Urothelium cell line (cell line): ENCODE measurements around the gene TRMT112.

Experiments
- DNase-seq: peaks from one replicate; pipeline ENCODE4 v3.0.0; 2011; ENCODE audit warnings: low spot score, mixed read lengths
- FAIRE-seq: peaks from 2 replicates; lab custom pipeline; 2011; peaks lifted over from hg19 to GRCh38; lab: Jason Lieb, UNC

The TRMT112 gene

GRCh38 chr11:64352099-64352994, 35.0 kb upstream of the TRMT112 start:
- DNase-seq (no peak), FAIRE-seq (no peak)

GRCh38 chr11:64351136-64351631, 33.8 kb upstream of the TRMT112 start:
- FAIRE-seq, result no peak

GRCh38 chr11:64349404-64349803, 32.0 kb upstream of the TRMT112 start:
- FAIRE-seq (no peak), DNase-seq (no peak)

More at GRCh38 chr11:64351136-64351631, 33.8 kb upstream of the TRMT112 start:
- no peak for DNase-seq

- DNase-seq, result no peak
- FAIRE-seq, result no peak
Measured at GRCh38 chr11:64349025-64349387, 31.6 kb upstream of the TRMT112 start.

- FAIRE-seq (no peak), DNase-seq (no peak)
Measured at GRCh38 chr11:64348383-64349024, 31.1 kb upstream of the TRMT112 start.

- DNase-seq (no peak), FAIRE-seq (no peak)
Measured at GRCh38 chr11:64347193-64347867, 30.0 kb upstream of the TRMT112 start.

- DNase-seq (no peak), FAIRE-seq (no peak)
Measured at GRCh38 chr11:64344787-64345186, 27.4 kb upstream of the TRMT112 start.

GRCh38 chr11:64343767-64344559, 26.6 kb upstream of the TRMT112 start:
- DNase-seq, result no peak
- no peak for FAIRE-seq

- DNase-seq, result no peak
Measured at GRCh38 chr11:64342869-64343745, 25.7 kb upstream of the TRMT112 start.

GRCh38 chr11:64341851-64342791, 24.8 kb upstream of the TRMT112 start:
- DNase-seq (peak; percentile 80), FAIRE-seq (no peak)

More at GRCh38 chr11:64342869-64343745, 25.7 kb upstream of the TRMT112 start:
- FAIRE-seq, result no peak

- DNase-seq (no peak), FAIRE-seq (no peak)
Measured at GRCh38 chr11:64341429-64341828, 24.1 kb upstream of the TRMT112 start.

GRCh38 chr11:64340671-64341335, 23.4 kb upstream of the TRMT112 start:
- no peak for FAIRE-seq
- DNase-seq, result no peak

GRCh38 chr11:64339754-64340408, 22.5 kb upstream of the TRMT112 start, which contains the start of gene CCDC88B:
Gene CCDC88B, plus strand, starts transcription at chr11:64340204. Its CDS starts 63 bp downstream, at chr11:64340267.
- DNase-seq (no peak), FAIRE-seq (no peak)

- FAIRE-seq, result no peak
- DNase-seq, result no peak
Measured at GRCh38 chr11:64339286-64339685, 21.9 kb upstream of the TRMT112 start.

- FAIRE-seq, result no peak
Measured at GRCh38 chr11:64338716-64339115, 21.4 kb upstream of the TRMT112 start.

GRCh38 chr11:64337538-64338249, 20.3 kb upstream of the TRMT112 start:
- no peak for FAIRE-seq
- no peak for DNase-seq

More at GRCh38 chr11:64338716-64339115, 21.4 kb upstream of the TRMT112 start:
- DNase-seq, result no peak
